NOMO-1 treated with dmso at 0.1 percent for 144 hours (cell line): Measurements from ENCODE around the gene SUCLA2.
"Not testable (repeated sequence)": the region's sequence is repeated elsewhere in the genome, so short reads cannot be mapped to it uniquely, and the experiment has no call there.

Experiments used
- DNase-seq: peaks from one replicate; lab custom pipeline; 2025; ENCODE audit not compliant: unreplicated experiment; lab: John Stamatoyannopoulos, UW

Gene SUCLA2

DNA sequence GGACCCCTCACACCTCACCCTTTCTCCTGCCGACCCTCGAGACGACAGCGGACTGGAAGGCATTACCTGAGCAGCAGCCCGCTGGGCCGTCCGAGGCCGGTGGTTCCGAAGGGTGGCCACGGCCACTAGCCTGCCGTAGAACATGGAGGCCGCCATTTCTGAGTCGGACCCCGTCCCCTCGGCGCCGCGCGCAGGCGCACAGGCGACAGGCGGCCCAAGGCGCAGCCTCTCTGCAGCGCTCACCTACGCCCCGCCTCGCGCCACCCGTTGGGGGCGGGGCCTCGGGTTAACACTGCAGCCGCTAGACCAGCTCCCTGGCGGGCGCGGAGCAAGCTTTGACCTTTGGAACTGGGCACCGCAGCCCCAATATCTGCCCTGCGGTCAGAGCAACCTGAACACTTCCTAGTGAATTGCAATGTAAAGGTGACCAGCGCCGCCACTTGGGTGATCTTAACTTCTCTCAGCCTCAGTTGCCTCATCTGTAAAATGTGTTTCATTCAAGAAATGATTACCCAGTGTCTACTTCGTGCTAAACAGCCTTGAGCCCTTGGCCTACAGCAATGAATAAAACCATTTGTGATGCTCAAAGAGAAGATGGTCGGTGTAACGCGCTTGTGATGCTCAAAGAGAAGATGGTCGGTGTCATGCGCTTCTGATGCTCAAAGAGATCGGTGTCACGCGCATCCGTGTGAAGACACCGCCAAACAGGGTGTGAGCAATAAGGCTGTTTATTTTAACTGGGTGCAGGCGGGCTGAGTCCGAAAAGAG lies at the start of gene SUCLA2:
Gene SUCLA2 (minus strand): TSS at position 160 of the 768 bp plus-strand sequence. CDS start 4 bp downstream, at position 156.
- peak; percentile 89 for DNase-seq

DNA sequence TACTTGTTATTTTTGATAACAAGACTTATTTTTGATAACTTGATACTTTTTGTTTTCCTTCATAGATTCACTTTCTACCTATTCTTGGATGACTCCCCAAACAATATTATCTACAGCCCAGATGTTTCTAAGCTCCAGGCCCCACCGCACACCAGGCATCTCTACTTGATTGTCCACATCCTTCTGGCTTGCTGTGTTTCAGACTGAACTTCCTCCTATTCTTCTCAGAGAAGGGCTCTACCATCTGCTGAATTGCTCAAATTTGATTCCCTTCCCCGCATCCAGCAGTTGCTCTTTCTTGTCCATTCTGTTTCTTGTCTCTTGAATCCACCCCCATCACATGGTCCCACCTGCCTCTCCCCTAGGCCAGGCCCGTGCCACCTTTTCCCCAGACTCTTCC lies 49.5 kb upstream of the SUCLA2 start:
- DNase-seq: no peak

DNA sequence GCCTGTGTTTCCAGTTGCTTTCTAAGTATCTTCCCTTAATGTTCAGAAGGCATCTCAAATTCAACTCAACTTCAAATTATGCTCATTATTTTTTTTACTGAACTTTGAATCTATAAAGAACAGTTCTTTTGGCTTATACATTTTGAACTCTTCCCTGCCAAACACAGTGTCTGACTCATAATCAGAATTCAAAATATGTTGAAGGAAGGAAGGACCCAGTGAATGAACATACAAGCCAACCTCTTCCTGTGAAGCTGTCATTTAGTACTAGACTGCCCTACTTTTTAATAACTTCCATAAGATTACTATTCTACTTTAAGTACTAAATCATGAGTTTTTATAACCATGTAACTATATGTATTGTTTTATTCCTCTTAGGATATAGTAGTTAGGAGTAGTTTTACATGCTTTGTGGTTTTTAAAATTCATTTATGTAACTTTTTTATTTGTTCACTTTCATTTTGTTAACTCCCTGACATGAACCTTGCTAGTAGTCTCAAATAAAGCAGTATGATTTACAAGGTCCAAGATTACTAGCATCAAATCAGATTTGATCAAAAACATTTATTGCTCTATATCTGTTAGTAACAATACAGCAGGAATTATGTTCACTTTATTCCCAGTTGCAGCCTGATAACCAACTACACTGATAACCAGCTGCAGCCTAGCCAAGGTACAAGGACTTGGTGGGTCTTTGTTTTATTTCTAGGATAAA lies 42.9 kb upstream of the SUCLA2 start:
- DNase-seq: no peak

DNA sequence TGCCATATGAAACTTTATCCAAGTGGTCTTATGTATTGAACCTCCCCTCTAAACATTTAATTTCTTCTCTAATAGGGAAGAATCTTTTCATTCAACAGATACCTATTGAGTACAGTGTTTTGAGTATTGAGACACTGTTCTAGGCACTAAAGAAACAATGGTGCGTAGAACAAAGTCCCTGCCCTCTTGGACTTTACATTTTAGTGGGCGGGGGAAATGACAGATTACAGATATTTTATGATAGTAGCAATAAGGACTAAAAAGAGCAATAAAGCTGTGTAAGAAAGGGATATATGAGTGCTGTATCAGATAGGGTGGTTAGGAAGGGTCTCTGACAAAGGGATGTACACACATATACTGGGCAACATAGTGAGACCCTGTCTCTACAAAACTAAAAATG lies 41.8 kb upstream of the SUCLA2 start:
- DNase-seq: no peak

DNA sequence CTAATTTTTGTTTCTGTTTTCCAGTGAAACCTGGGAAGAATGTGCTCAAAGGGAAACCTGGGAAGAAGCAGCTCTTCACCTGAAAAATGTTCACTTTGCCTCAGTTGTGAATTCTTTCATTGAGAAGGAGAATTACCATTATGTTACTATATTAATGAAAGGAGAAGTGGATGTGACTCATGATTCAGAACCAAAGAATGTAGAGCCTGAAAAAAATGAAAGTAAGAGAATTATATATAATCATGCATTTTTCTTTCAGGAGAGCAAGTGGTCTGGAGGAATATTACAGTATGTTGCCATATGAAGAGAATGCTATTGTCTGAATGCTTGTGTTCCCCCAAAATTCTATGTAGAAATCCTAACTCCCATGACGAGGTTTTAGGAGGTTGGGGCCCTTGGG lies 39.8 kb upstream of the SUCLA2 start:
- DNase-seq: no peak

DNA sequence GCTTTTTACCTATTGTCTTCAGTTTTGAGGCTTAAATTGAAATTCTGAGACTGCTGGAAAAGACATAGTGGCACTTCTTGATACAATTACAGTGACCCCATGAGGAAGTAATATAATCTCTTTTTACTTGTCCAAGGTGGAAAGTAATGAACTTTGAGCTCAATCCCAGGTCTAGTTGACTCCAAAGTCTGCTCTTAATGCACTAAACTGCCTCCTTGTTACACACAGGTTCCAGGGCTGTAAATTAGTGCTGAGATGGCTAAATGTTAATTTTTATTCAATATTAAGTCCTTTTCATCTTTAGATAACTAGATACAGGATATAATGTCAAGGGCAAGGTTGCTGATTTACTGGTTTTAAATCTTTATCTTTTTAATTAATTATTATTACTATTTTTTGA lies 39.0 kb upstream of the SUCLA2 start:
- no peak for DNase-seq

DNA sequence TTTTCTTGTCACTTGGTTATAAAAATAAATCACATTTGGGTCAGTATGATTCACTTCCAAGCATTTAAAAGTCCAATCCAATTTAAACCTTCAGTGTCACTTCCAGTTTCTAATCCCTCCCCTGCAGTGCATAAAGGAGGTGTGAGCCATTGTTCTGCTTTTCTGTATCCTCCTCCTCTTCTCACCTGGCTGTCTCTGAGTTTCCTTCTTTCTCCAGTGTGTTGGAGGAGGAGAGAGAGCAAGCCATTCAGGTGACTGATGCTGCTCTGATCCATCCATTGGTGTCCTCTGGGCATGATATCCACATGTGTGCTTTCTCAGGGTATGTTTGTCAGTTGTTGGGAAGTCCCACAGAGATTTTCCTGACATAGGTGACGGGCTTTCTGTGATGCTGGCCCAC lies 37.7 kb upstream of the SUCLA2 start:
- peak; percentile 3 for DNase-seq

DNA sequence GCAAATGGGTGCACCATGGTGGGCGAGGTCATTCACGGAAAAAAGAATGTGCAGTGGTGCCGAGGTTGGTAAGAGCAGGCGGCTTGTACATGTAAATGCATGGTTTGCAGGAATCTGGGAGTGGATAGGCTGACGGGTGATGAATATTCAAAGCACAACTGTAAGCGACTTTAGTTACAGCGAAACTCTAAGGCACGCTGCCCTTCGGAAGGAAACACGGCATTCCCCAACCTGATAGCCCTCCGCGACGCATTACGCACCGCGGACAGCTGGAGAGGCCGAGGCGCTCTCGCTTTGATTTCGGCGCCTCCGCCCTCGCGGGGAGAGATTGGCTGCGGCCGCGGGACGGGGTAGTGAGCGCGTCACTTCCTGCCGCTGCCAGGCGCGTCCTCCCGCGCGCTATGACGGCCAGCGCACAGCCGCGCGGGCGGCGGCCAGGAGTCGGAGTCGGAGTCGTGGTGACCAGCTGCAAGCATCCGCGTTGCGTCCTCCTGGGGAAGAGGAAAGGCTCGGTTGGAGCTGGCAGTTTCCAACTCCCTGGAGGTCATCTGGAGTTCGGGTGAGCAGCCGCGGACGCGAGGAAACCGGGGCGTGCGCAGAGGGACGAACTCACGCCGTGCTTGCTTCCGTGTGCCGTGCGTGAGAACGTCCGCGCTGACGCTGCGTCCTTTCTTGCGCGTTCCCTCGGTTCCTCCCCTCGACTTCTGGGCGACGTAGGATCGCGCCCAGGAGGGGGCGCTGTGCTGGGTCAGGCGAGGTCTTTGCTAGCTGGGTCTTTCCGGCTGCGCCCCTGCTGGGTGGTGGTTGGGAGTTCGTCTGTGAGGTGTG lies 36.5 kb upstream of the SUCLA2 start, which contains the start of gene NUDT15:
Gene NUDT15 (plus strand): TSS at position 381 of the 828 bp plus-strand sequence. CDS start 21 bp downstream, at position 402.
- peak; percentile 97 for DNase-seq

DNA sequence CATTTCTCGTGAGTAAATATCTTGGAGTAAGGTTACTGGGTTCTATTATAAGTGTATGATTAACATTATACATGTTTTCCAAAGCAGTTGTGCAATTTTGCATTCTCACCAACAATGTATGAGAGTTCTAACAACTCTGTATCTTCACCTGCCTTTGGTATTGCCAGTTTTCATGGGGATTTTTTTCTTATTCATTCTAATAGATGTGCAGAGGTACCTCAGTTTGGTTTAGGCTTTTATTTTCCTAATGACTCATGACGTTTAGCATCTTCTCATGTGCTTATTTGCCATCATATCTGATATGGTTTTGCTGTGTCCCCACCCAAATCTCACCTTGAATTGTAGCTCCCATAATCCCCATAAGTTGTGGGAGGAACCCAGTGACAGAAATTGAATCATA lies 28.8 kb upstream of the SUCLA2 start:
- DNase-seq: no peak

DNA sequence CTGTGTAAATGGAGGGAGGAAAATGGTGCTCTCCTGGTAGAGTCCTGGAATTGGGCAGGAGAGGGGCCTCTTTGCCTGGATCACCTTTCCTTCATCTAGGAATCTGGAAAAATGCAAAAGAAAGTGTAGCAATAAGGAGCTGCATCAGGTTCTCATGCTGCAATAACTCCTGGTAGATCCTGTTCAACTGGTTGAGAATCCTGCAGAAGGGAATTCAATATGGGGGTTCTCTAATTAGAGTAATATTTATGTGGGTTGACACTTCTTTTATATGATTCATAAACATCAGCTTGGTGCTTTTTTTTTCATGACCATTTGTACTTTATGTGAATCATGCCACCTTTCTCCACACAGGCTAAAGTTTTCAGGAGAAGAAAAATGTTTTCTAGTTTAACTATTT lies 27.0 kb upstream of the SUCLA2 start:
- DNase-seq: no peak

DNA sequence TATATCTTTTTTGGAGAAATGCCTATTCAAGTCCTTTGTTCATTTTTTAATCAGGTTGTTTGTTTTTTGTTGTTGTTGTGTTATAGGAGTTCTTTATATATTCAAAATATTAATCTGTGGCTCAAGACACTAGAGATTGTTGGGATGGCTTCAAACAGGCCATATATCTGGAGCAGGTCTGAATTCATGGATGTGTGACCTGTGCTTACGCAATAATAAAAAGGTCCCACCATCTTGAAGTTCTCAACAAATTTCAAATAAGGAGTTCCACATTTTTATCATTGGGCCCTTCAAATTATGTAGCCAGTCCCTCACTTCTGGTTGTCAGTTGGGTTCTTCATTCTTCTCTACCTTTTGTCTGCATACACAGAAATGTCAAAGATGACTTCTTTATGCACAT lies 18.7 kb upstream of the SUCLA2 start:
- no peak for DNase-seq

DNA sequence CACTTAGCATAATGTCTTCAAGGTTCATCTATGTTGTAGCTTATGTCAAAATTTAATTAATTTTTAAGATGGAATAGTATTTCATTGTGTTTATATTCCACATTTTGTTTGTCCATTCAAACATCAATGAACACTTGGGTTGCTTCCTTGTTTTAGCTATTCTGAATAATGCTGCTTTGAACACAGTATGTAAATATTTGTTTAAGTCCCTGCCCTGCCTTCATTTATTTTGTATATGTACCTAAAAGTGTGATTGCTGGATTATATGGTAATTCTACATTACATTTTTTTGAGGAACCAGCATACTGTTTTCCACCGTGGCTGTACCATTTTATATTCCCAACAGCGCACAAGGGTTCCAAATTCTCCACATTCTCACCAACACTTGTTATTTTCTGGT lies 17.6 kb upstream of the SUCLA2 start:
- no peak for DNase-seq

DNA sequence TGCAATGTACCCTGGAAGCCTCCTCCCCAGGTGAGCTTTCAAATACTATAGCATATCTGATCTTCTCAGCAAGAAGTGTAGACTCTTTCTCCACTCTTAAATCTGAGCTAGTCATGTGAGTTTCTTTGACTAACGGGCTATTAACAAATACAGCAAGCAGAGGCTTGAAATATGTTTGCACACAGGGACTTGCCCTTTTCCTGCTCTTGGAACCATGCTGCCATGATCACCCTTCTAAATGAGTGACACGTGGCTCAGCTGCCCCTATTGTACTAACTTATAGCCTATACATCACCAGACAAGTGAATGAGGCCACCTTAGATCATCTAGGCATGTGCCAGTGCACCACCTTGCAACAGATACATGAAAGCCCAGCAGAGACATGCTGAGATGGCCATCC lies 13.3 kb upstream of the SUCLA2 start:
- no peak for DNase-seq

DNA sequence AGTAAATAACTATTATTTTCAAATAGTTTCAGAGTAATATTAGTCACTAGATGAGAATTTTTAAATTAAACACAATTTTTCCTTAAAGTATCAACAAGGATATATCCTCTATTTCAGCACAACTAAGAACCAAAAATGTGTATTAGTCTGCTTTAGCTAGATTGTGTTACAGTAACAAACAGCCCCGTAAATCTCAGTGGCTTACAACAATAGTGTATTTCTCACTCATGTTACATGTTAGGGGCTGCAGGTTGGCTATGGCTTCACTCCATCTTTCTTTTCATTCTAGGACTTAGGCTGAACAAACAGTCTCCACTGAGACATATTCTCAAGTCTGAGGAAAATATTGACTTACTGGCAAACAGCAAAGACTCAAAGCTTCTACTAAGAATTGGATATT lies 11.6 kb upstream of the SUCLA2 start:
- DNase-seq: no peak

DNA sequence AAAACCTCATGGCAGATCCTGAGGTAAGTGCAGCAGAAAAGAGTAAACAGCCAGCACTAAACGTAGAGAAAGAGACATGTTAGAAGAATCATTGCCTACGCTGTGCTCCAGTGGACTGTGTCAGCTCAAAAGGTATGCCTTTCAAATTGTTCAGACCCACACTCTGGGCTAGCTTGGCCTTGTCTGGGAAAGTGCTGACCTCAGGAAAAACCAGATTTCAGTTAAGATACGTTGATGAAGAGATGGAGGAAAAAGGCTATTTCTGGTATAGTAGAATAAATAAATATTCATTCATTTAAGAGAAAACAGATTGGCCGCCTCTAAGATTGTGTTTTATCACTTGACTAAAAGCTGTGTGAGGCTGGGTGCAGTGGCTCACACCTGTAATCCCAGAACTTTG lies 9.6 kb upstream of the SUCLA2 start:
- no peak for DNase-seq

DNA sequence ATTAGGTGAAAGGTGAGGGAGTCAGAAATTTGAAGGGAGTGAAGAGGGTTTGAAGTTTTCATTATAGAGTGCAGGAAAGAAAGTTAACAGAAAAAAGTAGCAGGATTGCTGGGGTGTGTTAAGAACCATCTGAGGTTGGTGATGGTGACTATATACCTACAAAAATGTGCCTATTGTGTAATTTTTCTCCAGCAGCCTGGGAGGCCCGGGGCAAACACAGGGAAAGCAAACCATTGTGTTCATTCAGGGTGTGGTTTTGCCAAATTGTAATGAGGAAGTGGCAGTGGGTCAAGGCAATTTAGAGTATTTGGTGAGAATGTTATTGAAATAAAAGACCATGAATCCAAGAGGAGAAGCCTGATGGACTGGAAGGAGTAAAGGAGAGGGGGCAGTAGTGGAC lies 8.2 kb upstream of the SUCLA2 start:
- DNase-seq: peak; percentile 3

DNA sequence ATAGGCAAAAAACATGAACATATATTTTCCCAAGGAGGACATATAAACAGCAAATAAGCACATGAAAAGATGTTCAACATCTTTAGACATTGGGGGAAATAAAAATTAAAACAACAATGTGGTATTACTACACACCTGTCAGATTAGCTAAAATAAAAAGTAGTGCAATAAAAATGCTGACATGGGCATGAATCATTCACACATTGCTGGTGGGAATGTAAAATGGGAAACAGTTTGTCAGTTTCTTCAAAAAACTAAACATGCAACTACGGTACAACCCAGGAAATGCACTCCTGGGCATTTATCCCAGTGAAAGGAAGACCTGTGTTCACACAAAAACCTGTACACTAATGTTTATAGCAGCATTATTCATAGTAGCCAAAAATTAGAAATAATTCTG lies 5.3 kb upstream of the SUCLA2 start:
- no peak for DNase-seq

DNA sequence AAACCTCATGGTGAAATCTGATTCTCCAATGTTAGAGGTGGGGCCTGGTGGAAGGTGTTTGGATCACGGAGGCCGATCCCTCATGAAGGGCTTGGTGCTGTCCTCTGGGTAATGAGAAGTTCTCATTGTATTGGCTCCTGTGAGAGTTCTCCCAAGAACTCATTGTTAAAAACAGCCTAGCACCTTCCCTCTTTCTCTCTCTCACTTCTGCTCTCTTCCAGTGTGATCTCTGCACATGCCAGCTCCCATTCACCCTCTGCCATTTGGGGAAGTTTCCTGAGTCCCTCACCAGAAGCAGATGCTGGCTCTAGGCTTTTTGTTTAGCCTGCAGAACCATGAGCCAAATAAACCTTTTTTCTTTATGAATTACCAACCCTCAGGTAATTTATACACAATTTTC lies 3.1 kb upstream of the SUCLA2 start:
- DNase-seq: no peak

DNA sequence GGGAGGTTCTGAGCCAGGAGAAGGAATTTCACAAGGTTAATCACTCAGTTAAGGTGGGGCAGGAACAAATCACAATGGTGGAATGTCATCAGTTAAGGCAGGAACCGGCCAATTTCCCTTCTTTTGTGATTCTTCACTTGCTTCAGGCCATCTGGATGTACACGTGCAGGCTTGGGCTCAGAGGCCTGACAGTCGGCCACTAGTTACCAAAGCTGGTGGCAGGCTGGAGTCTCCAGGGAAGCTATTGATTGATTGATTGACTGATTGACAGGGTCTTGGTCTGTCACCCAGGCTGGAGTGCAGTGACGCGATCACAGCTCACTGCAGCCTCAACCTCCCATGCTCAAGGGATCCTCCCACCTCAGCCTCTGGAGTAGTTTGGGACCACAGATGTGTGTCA lies 926 bp upstream of the SUCLA2 start:
- DNase-seq: not testable (repeated sequence)

DNA sequence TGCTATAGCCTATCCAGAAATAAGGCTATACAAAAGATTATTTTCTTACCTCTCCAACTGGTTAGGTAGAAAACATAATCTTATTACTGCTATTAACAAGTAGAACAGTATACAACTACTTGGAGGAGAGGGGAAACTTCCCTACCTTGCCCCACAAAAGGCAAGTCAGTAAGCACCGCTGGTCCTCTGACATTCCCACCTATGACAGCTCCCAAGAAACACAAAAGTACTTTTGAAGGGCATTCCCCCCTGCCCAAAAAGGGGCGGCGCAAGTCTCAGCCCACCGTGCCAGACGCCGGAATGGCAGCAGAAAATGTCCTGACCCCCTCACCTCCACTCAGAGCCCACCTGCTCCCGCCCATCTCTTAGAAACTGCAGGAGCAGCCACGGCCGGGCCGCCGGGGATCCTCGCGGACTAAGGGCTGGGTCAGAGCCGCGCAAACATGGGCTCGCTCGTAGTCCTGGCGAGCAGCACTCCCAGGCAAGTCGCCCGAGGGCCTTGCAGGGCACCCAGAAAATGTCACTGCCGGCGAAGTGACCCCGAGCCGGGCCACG lies 437 bp downstream of the SUCLA2 start:
- DNase-seq: no peak

DNA sequence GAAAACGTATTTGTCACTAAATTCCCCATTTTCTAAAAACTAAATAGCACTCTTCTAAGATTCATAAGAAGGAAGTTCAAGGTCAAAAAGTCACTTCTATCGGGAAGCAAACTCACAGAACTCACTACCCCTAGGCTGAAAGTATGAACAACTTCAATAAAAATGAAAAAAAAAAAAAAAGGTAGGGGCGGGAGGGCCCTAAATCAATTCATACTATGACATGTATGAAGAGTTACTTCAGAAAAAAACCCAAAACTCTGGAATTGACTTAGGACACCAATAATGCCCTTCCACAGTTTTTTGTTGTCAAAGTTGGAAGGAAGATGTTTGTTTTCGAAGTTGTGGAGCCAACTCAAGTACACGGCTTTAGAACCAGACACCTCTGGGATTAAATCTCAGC lies 1.1 kb downstream of the SUCLA2 start:
- DNase-seq: no peak
